Activated CD8-positive, alpha-beta memory T cell treated with anti-CD3 and anti-CD28 coated beads, Interleukin-2, amount 50 U/mL, for 24 hours (primary cell): ENCODE measurements around the gene C2CD4C.
"Not testable (repeated sequence)": the region's sequence is repeated elsewhere in the genome, so short reads cannot be mapped to it uniquely, and the experiment has no call there.

Experiments used
- DNase-seq: peaks from one replicate; pipeline ENCODE4 v3.0.0-alpha.2; 2020; ENCODE audit errors: extremely low read depth

C2CD4C gene

GRCh38 chr19:413756-414420 is 4.9 kb upstream of the C2CD4C start:
- no peak for DNase-seq

GRCh38 chr19:412356-413355 is 3.7 kb upstream of the C2CD4C start:
- DNase-seq = no peak

- DNase-seq = no peak
Measured at GRCh38 chr19:411723-412355, 2.9 kb upstream of the C2CD4C start.

- DNase-seq = not testable (repeated sequence)
Measured at GRCh38 chr19:411121-411722, 2.3 kb upstream of the C2CD4C start.

GRCh38 chr19:410243-410781 is 1.4 kb upstream of the C2CD4C start:
- no peak for DNase-seq

GRCh38 chr19:409516-410242 is 732 bp upstream of the C2CD4C start:
- DNase-seq = no peak

GRCh38 chr19:408441-408901 is 476 bp downstream of the C2CD4C start:
- no peak for DNase-seq

GRCh38 chr19:407511-408440 is 1.2 kb downstream of the C2CD4C start:
- DNase-seq = no peak

- no peak for DNase-seq
Measured at GRCh38 chr19:406971-407510, 1.9 kb downstream of the C2CD4C start.

- no peak for DNase-seq
Measured at GRCh38 chr19:406135-406781, 2.7 kb downstream of the C2CD4C start.

- no peak for DNase-seq
Measured at GRCh38 chr19:405121-405965, 3.6 kb downstream of the C2CD4C start.

- DNase-seq = no peak
Measured at GRCh38 chr19:403221-404027, 5.5 kb downstream of the C2CD4C start.

GRCh38 chr19:402786-403185 is 6.2 kb downstream of the C2CD4C start:
- DNase-seq = no peak

- no peak for DNase-seq
Measured at GRCh38 chr19:401866-402511, 7.0 kb downstream of the C2CD4C start.

- DNase-seq = no peak
Measured at GRCh38 chr19:400976-401865, 7.7 kb downstream of the C2CD4C start.

- DNase-seq = no peak
Measured at GRCh38 chr19:399370-399769, 9.6 kb downstream of the C2CD4C start.
